Cardiac fibroblast (primary cell): ENCODE results near the gene KLRF2.
A peak's percentile ranks its signal among the peaks of the same experiment; 100 is the strongest.

Source experiments
- DNase-seq, 2 donors: peaks; one replicate each; pipeline versions ENCODE4 v3.0.0 to v3.0.0-alpha.2; 2010; ENCODE audit warnings: low read depth in 2 of 2
- H3K4me3 ChIP-seq, 2 donors: replicated peaks in 1 of 2; 1 replicate in 1 of 2; 2 replicates in 1 of 2; pipeline ENCODE4 v1.5.1; 2011; ENCODE audit warnings: low read depth in 2 of 2, low read length in 2 of 2, mild to moderate bottlenecking in 2 of 2, moderate library complexity in 1 of 2
- TF ChIP-seq, protein P1 (sequence below): IDR thresholded peaks from one replicate; pipeline ENCODE4 v1.5.1; 2011; ENCODE audit warnings: low read depth, mild to moderate bottlenecking, low read length, inconsistent platforms

The KLRF2 gene

DNA sequence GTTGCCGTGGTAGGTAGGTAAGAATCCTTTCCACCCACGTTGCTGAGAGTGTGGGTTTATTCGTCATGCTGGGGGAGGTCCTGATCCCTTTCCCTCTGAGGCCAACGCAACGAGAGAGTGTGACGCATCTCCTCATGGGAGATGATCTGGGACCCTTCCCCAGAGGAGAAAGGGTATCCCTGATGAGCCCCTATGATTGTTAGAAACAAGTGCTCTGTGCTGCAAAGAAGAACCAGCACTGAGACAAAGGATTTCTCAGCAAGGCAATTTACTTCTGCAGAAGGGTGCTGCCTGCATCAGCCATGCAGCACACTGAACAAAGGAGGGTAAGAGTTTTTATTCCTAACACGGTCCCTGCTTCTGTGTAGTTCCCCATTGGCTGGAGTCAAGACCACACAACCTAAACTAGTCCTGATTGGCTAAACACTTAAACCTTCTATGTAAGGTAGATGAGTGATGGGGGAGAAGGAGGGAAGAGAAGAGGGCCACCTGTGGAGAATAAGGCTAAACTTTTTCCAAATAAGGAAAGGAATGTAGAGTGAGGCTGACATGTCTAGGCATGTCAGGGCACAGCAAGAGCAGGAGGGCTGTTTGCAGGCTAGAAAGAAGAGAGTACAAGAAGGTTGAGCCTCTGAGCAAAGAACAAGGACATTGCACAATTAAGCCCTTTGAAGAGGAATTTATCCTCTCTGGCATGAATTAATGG is 29.6 kb downstream of the KLRF2 start:
- peak in 1 of 2 donors; percentile 6 for DNase-seq
- TF ChIP-seq, protein P1, sequence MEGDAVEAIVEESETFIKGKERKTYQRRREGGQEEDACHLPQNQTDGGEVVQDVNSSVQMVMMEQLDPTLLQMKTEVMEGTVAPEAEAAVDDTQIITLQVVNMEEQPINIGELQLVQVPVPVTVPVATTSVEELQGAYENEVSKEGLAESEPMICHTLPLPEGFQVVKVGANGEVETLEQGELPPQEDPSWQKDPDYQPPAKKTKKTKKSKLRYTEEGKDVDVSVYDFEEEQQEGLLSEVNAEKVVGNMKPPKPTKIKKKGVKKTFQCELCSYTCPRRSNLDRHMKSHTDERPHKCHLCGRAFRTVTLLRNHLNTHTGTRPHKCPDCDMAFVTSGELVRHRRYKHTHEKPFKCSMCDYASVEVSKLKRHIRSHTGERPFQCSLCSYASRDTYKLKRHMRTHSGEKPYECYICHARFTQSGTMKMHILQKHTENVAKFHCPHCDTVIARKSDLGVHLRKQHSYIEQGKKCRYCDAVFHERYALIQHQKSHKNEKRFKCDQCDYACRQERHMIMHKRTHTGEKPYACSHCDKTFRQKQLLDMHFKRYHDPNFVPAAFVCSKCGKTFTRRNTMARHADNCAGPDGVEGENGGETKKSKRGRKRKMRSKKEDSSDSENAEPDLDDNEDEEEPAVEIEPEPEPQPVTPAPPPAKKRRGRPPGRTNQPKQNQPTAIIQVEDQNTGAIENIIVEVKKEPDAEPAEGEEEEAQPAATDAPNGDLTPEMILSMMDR: no peak
- no peak overlapping the region for H3K4me3 ChIP-seq

DNA sequence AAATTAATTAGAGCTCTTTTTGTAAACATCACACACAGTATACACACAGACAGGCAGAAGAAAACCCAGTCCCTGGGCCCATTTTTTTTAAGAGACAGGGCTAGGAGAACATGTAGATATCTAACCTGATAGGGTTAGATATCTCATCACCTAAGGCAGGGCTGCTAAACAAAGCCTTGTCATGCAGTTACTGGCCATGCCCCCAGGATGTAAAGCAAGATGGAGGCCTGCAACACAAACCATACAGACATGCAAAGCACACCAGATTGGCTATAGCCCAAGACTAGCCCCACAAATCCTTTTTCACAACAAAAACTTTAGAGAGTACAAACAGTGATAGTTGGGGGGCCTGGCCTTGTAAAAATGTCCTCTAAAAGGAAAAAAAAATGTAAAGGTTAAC is 30.4 kb downstream of the KLRF2 start:
- no peak for DNase-seq
- TF ChIP-seq, protein P1: no peak
- H3K4me3 ChIP-seq: no peak overlapping the region

DNA sequence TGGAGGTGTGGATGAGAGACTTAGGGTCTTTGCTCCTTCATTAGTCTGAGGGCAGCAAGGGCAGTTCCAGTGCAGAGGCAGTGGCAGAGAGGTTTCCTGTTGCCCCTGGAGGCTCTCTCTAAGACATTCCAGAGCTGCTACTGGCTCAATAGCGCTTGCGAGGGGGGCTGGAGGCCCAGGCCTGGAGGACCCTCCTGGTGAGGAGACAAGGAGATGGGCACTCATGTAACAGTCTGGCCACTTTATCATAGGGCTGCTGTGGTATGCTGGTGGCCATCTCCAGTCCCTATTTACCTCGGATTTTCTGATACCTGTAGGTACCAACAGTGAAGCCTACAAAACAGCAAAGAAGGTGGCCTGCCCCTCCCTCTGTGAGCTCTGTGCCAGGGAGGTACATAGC is 38.2 kb downstream of the KLRF2 start:
- DNase-seq: no peak
- no peak overlapping the region for H3K4me3 ChIP-seq
- TF ChIP-seq, protein P1: no peak

DNA sequence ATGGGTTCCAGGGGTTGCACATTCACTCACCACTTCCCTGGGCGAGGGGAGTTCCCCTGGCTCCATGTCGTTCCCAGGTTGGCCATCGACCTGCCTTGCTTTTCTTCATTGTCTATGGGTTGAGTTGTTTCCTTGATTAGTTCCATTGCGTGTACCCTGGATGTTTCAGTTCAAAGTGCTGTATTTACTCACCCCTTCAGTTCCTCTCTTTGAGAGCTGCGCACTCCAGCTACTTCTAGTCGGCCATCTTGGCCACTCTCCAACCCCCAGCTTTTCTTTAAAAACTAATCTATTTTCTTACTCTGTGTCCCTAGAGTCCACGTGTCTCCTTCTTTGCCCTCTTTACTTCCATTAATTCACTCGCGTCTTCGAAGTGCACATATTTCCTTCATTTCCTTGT is 39.2 kb downstream of the KLRF2 start:
- TF ChIP-seq, protein P1: no peak
- no peak for DNase-seq

DNA sequence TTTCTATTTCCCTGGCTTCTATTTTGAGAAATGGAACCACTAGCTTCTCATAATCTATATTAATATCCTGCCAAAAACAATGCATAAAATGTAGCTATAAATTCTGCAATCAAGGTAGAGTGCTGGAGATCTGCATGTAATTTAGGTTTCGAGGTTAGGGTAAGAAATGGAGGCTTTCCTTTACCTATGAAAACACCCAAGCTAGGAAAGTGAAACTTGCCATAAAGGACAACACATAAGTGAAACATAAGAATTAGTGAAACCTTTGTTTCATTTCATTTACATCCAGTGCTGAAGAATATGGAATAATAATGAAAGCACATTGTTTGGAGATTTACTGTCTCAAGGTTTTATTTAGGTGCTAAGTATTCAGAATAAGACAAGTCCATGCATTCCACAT is 41.1 kb downstream of the KLRF2 start:
- no peak for DNase-seq
- TF ChIP-seq, protein P1: no peak
- no peak overlapping the region for H3K4me3 ChIP-seq

More for the DNA sequence above, 39.2 kb downstream of the KLRF2 start:
- no peak overlapping the region for H3K4me3 ChIP-seq

DNA sequence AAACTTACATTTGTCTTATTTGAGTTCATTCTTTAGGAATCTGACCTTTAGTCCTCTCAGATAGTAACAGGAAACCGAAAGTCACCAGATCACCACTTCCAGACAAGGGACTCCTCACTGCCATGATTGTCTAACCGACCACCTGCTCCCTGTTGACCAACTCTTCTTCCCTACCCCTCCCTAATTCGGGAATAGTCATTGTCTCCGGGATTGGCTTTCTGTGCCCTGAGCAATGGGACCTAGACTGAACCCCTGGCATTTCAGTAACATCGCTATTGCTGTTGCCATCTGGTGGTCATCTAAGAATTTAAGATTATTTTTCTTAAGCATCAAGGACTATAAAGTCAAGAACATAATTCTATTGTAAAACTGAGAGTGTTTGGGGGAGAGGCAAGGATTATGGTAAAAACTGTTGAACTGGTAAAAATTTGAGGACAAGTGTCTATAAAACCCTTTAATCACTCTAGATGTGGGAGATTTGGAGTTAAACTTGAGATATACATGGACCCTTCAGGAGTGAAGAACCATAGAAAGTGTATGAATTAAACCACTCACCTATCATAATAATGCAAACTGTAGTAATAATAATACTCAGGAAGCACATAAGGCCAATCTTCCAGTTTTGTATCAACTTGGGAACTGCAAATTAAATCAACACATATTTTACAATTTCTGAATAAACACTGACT is 44.6 kb downstream of the KLRF2 start:
- no peak overlapping the region for H3K4me3 ChIP-seq
- TF ChIP-seq, protein P1: peak; percentile 37
- DNase-seq: peak; percentile 62 to 68

DNA sequence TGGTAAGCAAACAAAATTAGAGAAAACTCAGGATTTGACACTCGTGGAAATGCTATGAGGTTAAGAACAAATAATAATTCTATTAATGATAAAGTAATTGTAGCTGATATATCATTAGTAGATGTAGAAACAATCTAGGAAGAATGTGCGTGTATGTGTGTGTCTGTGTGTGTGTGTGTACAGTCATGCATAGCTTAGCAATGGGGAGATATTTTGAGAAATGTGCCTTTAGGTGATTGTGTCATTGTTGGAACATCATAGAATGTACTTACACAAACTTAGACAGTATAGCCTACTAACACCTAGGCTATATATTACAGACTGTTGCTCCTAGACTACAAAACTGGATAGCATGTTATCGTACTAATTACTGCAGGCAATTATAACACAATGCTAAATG is 45.6 kb downstream of the KLRF2 start:
- DNase-seq: no peak
- no peak overlapping the region for H3K4me3 ChIP-seq
- TF ChIP-seq, protein P1: no peak
